Measurements from ENCODE around the gene SHB. TPM values are rescaled to one million over a fixed set of nuclear protein-coding genes. Genes with fewer than 3 reads are reported as not detected.

SHB gene
- total and polyA plus RNA-seq, 2 experiments from 2014 or later, result 28.2 to 46.9 TPM

GRCh38 chr9:38025166-38025565, 43.9 kb downstream of the SHB start:
- Histone ChIP-seq H3K27ac (peak overlapping the region; percentile 54), H3K9me3 (ENCODE audit: low read depth) (no peaks in the 10 kb centered on the region), H3K36me3 (no peaks in the 10 kb centered on the region), H3K4me3 (no peak overlapping the region), H3K27me3 (no peaks in the 10 kb centered on the region), H3K4me1 (ENCODE audit: low read depth) (peaks cover 46% of the 10 kb centered on the region)
- no peak for DNase-seq (ENCODE audit: low read depth in 1 of 2, low spot score in 1 of 2)
- no peak for TF ChIP-seq CTCF (IDR thresholded peaks at IDR 0.05; ENCODE audit: low read depth, low read length)

GRCh38 chr9:38024036-38024681, 44.9 kb downstream of the SHB start:
- no peaks in the 10 kb centered on the region for H3K9me3 ChIP-seq (ENCODE audit: low read depth)
- peak; percentile 56 to 75 for DNase-seq (ENCODE audit: low read depth in 1 of 2, low spot score in 1 of 2)
- no peak overlapping the region for H3K4me3 ChIP-seq
- no peaks in the 10 kb centered on the region for H3K27me3 ChIP-seq
- TF ChIP-seq CTCF (IDR thresholded peaks at IDR 0.05; ENCODE audit: low read depth, low read length), result no peak
- H3K4me1 ChIP-seq (ENCODE audit: low read depth), result peaks cover 56% of the 10 kb centered on the region
- H3K27ac ChIP-seq, result peak overlapping the region; percentile 54
- no peaks in the 10 kb centered on the region for H3K36me3 ChIP-seq

GRCh38 chr9:38023661-38024035, 45.4 kb downstream of the SHB start:
- no peaks in the 10 kb centered on the region for H3K9me3 ChIP-seq (ENCODE audit: low read depth)
- H3K36me3 ChIP-seq, result no peaks in the 10 kb centered on the region
- no peaks in the 10 kb centered on the region for H3K27me3 ChIP-seq
- H3K27ac ChIP-seq, result peak overlapping the region; percentile 54
- no peak for DNase-seq (ENCODE audit: low read depth in 1 of 2, low spot score in 1 of 2)
- no peak for TF ChIP-seq CTCF (IDR thresholded peaks at IDR 0.05; ENCODE audit: low read depth, low read length)
- H3K4me1 ChIP-seq (ENCODE audit: low read depth), result peaks cover 61% of the 10 kb centered on the region
- no peak overlapping the region for H3K4me3 ChIP-seq

GRCh38 chr9:38022995-38023394, 46.0 kb downstream of the SHB start:
- Histone ChIP-seq H3K27me3 (no peaks in the 10 kb centered on the region), H3K4me1 (ENCODE audit: low read depth) (peaks cover 64% of the 10 kb centered on the region), H3K36me3 (no peaks in the 10 kb centered on the region), H3K9me3 (ENCODE audit: low read depth) (no peaks in the 10 kb centered on the region), H3K4me3 (no peak overlapping the region), H3K27ac (no peak overlapping the region)
- TF ChIP-seq CTCF (IDR thresholded peaks at IDR 0.05; ENCODE audit: low read depth, low read length), result no peak
- DNase-seq (ENCODE audit: low read depth in 1 of 2, low spot score in 1 of 2), result no peak

- TF ChIP-seq CTCF (IDR thresholded peaks at IDR 0.05; ENCODE audit: low read depth, low read length), result no peak
- peaks cover 70% of the 10 kb centered on the region for H3K4me1 ChIP-seq (ENCODE audit: low read depth)
- no peaks in the 10 kb centered on the region for H3K9me3 ChIP-seq (ENCODE audit: low read depth)
- DNase-seq (ENCODE audit: low read depth in 1 of 2, low spot score in 1 of 2), result no peak
- H3K4me3 ChIP-seq, result no peak overlapping the region
- no peak overlapping the region for H3K27ac ChIP-seq
- H3K36me3 ChIP-seq, result no peaks in the 10 kb centered on the region
- no peaks in the 10 kb centered on the region for H3K27me3 ChIP-seq
Observed at GRCh38 chr9:38022203-38022895, 46.7 kb downstream of the SHB start.

Data from cardiac muscle cell (in vitro differentiated cells and primary cell).